Subcutaneous abdominal adipose tissue (tissue), 5 donors: Measurements from ENCODE around the gene CLMP.
"Not testable (repeated sequence)": the region's sequence is repeated elsewhere in the genome, so short reads cannot be mapped to it uniquely, and the experiment has no call there.

Source experiments
- H3K27ac ChIP-seq: one replicate; pipeline ENCODE4 v1.7.0; 2013; ENCODE audit warnings: low read depth, mild to moderate bottlenecking, inconsistent platforms, low read length, moderate library complexity
- H3K27me3 ChIP-seq, 5 donors: one replicate each; pipeline ENCODE4 v1.7.0; 2013; ENCODE audit warnings: low read length in 5 of 5, inconsistent platforms in 1 of 5; ENCODE audit not compliant: control insufficient read depth in 5 of 5, insufficient read depth in 4 of 5
- H3K36me3 ChIP-seq, 5 donors: one replicate each; pipeline ENCODE4 v1.7.0; 2013; ENCODE audit warnings: low read length in 5 of 5; ENCODE audit not compliant: control insufficient read depth in 5 of 5, insufficient read depth in 5 of 5
- H3K4me1 ChIP-seq, 5 donors: one replicate each; pipeline ENCODE4 v1.7.0; 2013; ENCODE audit warnings: low read length in 5 of 5, mild to moderate bottlenecking in 3 of 5, moderate library complexity in 1 of 5; ENCODE audit not compliant: control insufficient read depth in 5 of 5, insufficient read depth in 5 of 5
- H3K4me3 ChIP-seq, 5 donors: one replicate each; pipeline ENCODE4 v1.7.0; 2013; ENCODE audit warnings: low read length in 5 of 5, low read depth in 1 of 5
- H3K9ac ChIP-seq, 5 donors: one replicate each; pipeline ENCODE4 v1.7.0; 2013; ENCODE audit warnings: low read length in 5 of 5, mild to moderate bottlenecking in 4 of 5, moderate library complexity in 3 of 5
- H3K9me3 ChIP-seq, 5 donors: one replicate each; pipeline ENCODE4 v1.7.0; 2013; ENCODE audit warnings: low read length in 5 of 5; ENCODE audit not compliant: control insufficient read depth in 5 of 5
- donor health status: healthy.
- donor health status: healthy.
- donor health status: healthy.
- donor health status: healthy.
- donor health status: healthy.

Gene CLMP

GRCh38 chr11:123209591-123209990, 14.5 kb upstream of the CLMP start:
- Histone ChIP-seq H3K9me3 (no peaks in the 10 kb centered on the region), H3K9ac (no peak overlapping the region), H3K4me1 (peaks cover 0 to 10% (median 2%) of the 10 kb centered on the region in 5 donors), H3K36me3 (no peaks in the 10 kb centered on the region), H3K4me3 (no peak overlapping the region), H3K27me3 (peaks cover 0 to 2% (median 0%) of the 10 kb centered on the region in 5 donors), H3K27ac (no peak overlapping the region)

- Histone ChIP-seq H3K27ac (no peak overlapping the region), H3K36me3 (no peaks in the 10 kb centered on the region), H3K9ac (no peak overlapping the region), H3K4me1 (peaks cover 0 to 5% (median 2%) of the 10 kb centered on the region in 5 donors), H3K9me3 (no peaks in the 10 kb centered on the region), H3K27me3 (peaks cover 0 to 2% (median 0%) of the 10 kb centered on the region in 5 donors), H3K4me3 (no peak overlapping the region)
Observed at GRCh38 chr11:123206791-123207434, 11.9 kb upstream of the CLMP start.

- H3K4me3 ChIP-seq, H3K9ac ChIP-seq, H3K4me1 ChIP-seq, H3K27me3 ChIP-seq, H3K36me3 ChIP-seq, H3K9me3 ChIP-seq, H3K27ac ChIP-seq: not testable (repeated sequence)
Observed at GRCh38 chr11:123206055-123206454, 11.0 kb upstream of the CLMP start.

GRCh38 chr11:123203934-123204333, 8.9 kb upstream of the CLMP start:
- peaks cover 0 to 5% (median 2%) of the 10 kb centered on the region in 5 donors for H3K4me1 ChIP-seq
- H3K4me3 ChIP-seq = no peak overlapping the region
- no peak overlapping the region for H3K27ac ChIP-seq
- H3K27me3 ChIP-seq = peaks cover 0 to 2% (median 0%) of the 10 kb centered on the region in 5 donors
- H3K36me3 ChIP-seq = no peaks in the 10 kb centered on the region
- H3K9me3 ChIP-seq = no peaks in the 10 kb centered on the region
- H3K9ac ChIP-seq = no peak overlapping the region

- Histone ChIP-seq H3K27ac (no peak overlapping the region), H3K27me3 (peaks cover 0 to 2% (median 0%) of the 10 kb centered on the region in 5 donors), H3K4me1 (peaks cover 0 to 5% (median 2%) of the 10 kb centered on the region in 5 donors)
Observed at GRCh38 chr11:123203471-123203870, 8.4 kb upstream of the CLMP start.

GRCh38 chr11:123202155-123203151, 7.4 kb upstream of the CLMP start:
- Histone ChIP-seq H3K27me3 (peaks cover 0 to 6% (median 0%) of the 10 kb centered on the region in 5 donors), H3K9me3 (no peaks in the 10 kb centered on the region), H3K36me3 (no peaks in the 10 kb centered on the region), H3K4me3 (no peak overlapping the region), H3K4me1 (peaks cover 0 to 4% (median 2%) of the 10 kb centered on the region in 5 donors), H3K27ac (no peak overlapping the region), H3K9ac (no peak overlapping the region)

More at GRCh38 chr11:123203471-123203870, 8.4 kb upstream of the CLMP start:
- Histone ChIP-seq H3K9me3 (no peaks in the 10 kb centered on the region), H3K36me3 (no peaks in the 10 kb centered on the region), H3K9ac (no peak overlapping the region), H3K4me3 (no peak overlapping the region)

- Histone ChIP-seq H3K4me3 (no peak overlapping the region), H3K36me3 (no peaks in the 10 kb centered on the region), H3K9ac (no peak overlapping the region), H3K4me1 (peaks cover 1 to 14% (median 12%) of the 10 kb centered on the region in 5 donors), H3K27ac (no peak overlapping the region), H3K9me3 (no peaks in the 10 kb centered on the region), H3K27me3 (peaks cover 0 to 12% (median 5%) of the 10 kb centered on the region in 5 donors)
Observed at GRCh38 chr11:123200264-123200663, 5.2 kb upstream of the CLMP start.

- peaks cover 1 to 35% (median 31%) of the 10 kb centered on the region in 5 donors for H3K4me1 ChIP-seq
- no peak overlapping the region for H3K9ac ChIP-seq
- no peak overlapping the region for H3K27ac ChIP-seq
- no peaks in the 10 kb centered on the region for H3K9me3 ChIP-seq
- peaks cover 0 to 18% (median 10%) of the 10 kb centered on the region in 5 donors for H3K27me3 ChIP-seq
- no peaks in the 10 kb centered on the region for H3K36me3 ChIP-seq
- no peak overlapping the region for H3K4me3 ChIP-seq
Observed at GRCh38 chr11:123197711-123198110, 2.7 kb upstream of the CLMP start.

GRCh38 chr11:123196060-123196714, 1.1 kb upstream of the CLMP start:
- Histone ChIP-seq H3K4me3 (peak overlapping the region in 4 of 5 donors; percentile 64 to 72 (median 68)), H3K4me1 (peaks cover 1 to 47% (median 40%) of the 10 kb centered on the region in 5 donors), H3K9me3 (no peaks in the 10 kb centered on the region), H3K9ac (peak overlapping the region in 1 of 5 donors; percentile 10), H3K27ac (peak overlapping the region; percentile 92), H3K27me3 (peaks cover 0 to 18% (median 10%) of the 10 kb centered on the region in 5 donors), H3K36me3 (no peaks in the 10 kb centered on the region)
